GF-D8 (cell line): Measurements from ENCODE around the gene TCEA2.
A peak's percentile ranks its signal among the peaks of the same experiment; 100 is the strongest.

Experiments
- DNase-seq: peaks from one replicate; lab custom pipeline; 2025; lab: John Stamatoyannopoulos, UW

The TCEA2 gene

DNA sequence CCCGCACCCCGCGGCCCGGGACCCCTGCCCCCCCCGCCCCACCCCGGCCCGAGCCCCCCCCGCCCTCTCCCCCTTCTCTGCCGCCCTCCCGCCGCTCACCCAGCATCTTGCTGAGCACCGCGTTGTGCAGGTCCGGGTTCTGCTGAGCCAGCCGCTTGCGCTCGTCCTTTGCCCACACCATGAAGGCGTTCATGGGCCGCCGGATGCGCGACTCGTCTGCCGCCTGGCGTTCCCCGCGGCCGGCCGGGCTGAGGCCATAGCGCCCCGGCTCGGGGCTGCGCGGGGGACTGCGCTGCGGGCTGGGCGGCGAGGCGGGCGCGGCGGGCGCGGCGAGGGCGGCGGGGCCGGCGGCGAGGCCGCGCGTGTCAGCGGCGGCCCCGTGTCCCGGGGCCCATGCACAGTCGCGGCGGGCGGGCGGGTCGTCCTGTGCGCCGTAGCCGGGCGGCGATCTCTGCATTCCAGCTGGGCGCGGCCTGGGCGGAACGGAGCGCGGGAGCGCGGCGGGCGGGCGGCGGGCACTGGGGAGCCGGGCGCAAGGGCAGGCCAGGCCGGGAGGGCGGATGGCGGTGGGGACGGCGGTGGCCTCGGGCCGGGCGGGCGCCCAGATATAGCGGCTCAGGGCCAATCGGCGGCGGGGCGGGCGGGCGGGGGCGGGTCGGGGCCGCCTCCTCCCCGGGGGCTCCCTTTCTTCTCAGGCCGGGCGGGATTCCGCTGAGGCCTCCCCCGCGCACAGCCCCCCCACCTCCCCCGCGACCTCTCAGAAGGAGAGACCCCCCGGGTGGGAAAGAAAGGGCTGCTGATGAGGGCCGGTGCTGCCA, 13.7 kb upstream of the TCEA2 start, which contains the start of gene SOX18:
Gene SOX18, minus strand, starts transcription at position 580 of the 818 bp plus-strand sequence. Its CDS starts 123 bp downstream, at position 457.
- no peak for DNase-seq

DNA sequence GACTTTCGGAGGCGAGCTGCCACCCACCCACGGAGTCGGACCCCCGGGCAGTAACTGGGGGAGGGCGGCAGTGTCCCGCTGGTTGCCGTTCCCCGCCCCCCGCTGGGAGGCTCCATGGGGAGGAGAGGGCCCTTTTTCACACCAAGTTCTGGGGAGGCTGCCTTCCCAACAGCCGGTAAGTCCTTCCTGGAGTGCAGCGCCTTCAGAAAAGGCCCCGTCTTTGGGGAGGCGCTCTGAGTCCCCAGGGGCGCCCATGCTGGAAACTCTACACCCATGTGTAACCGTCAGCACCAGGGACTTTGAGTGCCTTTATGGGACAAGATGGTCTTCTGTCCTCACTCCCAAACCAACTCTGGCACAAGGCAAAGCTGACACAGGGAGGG, 13.1 kb upstream of the TCEA2 start:
- DNase-seq: peak; percentile 30

DNA sequence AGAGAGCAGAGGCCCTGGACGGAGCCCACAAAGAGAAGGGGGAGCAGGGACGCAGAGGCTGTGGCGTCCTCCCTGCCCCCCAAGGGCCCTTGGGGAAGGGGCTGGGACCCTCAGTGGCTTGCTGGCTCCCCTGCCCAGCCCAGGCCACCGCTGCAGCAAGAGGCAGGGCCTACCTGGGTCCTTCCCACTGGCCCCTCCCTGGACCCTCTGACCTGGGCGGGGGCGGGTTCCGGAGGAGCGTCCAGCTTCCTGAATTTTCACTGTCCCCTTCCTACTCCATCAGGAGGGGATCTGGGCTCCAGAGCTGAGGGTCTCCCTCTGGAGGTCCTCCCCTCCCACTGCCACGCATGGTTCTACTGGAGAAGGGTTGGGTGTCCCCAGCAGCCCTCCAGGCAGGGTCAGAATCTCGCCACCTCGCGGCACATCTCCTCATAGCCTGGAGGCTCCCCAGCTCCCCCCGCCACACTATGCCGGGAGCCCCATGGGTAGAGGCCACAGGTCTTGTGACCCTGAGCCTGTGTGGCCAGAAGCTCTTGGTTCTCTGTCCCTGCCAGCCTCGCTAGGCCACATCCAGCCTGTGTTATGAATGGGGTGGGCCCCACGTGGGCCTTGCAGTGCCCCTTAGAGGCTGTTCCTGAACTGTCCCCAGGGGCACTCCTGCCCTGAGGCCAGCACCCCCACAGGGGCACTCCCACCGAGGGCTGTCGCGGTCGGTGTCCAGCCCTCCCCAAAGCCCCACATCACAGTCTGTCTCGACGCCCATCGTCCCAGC, 12.6 kb upstream of the TCEA2 start:
- DNase-seq: peak; percentile 56

DNA sequence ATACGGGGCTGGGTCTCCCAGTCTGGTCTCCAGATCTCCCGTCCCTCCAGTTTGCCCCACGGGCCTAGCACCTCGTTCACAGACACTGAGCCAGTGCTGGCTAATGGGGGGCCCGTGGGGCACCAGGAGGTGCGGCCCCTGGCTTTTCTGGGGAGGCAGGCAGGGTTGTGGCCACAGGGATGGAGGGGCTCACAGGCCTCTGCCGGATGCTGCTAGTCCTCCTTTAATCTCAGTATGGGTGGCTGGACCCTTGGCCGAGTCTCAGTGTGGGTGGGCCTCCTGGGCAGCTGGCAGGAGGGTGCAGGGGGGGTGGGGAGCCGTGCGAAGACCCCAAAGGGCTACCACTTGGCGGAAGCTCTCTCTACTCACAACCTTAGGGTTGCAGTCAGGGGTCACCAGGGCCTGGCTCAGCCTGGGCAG, 12.0 kb upstream of the TCEA2 start:
- DNase-seq: no peak

DNA sequence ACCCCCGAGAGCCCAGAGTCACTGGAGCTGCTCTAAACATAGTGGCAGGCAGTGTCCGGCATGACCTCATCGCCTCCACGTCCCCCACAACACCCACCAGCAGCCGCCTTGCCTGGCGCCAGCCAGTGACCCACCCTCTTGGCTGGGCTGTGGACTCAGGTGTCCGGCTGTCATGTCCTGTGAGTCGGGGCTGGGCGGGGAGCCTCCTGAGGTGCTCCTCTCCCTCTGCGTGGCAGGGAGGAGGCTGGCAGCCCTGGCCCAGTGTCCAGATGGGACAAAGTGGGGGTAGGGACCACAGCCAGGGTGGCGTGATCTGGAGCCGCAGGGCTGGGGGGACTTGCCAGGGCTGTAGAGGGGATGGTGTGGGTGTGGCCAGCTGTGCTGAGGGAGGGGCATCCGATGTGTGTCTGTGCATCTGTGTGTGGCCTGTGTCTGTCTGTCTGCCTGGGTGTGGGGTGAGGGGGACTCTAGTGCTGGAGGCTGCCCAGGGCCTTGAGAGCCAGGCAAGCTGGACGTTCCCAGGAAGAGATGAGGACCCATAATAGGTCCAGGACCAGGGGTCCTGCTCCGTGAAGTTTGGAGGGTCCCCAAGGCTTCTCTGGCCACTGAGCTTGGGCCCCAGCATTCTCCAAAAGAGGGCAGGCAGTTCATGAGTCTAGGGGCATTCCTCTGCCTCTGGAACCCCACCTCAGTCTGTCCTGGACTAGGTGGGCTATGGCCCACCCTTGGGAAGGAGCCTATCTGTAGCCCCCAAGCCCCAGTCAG, 11.3 kb upstream of the TCEA2 start:
- no peak for DNase-seq

DNA sequence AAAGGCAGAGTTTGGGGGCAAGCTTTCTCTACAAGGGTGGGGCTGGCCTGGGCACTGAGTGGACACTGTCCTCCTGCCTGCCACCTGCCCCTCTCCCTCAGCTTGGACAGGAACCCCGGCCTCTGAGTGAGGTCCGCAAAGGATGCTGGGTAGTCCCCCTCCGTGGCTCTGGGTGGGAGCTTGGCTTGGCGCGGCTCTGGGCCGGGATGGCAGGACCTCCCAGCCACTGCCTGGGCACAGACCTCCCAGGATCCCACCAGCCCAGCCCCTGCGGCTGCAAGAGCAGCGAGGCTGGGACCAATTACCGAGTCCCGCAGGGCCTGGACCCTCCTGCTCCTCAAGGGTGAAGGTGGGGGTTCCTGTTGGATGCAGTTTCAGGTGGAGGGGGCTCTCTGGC, 10.7 kb upstream of the TCEA2 start:
- DNase-seq: no peak

DNA sequence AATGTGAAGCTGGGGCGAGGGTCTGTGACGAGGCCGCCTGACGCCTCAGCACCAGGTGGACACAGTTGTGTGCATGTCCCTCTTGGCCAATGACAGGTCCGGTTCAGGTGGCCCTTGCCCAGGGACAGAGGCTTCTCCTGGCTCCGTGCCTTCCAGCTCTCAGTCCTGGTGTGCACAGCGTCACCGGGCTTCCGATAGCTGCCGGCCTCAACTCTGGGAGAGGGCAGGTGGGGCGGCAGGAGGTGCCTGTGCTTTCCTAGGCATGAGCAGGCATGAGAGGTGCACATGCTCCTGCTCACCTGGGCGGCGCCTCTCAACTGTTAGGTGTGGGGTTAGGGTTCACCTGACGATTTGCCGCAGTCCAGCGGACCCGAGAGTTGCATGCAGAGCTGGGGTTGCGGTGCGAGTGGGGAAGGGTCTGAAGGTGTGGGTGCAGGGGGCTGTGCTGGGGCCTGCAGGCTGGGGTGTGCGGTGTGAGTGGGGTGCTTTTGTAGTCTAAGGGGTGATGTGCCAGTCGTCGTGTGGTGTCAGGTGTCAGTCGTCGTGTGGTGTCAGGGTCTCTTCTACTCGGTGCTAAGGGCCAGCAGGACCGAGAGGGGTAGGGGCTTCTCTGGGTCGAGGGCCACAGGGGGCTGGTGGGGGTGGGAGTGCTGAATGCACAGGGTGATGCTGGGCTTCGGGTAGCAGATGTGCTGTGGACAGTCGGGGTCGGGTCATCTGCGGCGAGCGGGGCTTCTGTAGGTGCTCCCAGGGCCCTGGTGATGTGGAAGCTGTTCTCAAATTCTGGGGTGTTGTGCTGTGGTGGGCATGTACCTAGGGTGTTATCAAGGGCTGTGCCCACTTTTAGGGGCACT, 9.8 kb upstream of the TCEA2 start:
- DNase-seq: no peak

DNA sequence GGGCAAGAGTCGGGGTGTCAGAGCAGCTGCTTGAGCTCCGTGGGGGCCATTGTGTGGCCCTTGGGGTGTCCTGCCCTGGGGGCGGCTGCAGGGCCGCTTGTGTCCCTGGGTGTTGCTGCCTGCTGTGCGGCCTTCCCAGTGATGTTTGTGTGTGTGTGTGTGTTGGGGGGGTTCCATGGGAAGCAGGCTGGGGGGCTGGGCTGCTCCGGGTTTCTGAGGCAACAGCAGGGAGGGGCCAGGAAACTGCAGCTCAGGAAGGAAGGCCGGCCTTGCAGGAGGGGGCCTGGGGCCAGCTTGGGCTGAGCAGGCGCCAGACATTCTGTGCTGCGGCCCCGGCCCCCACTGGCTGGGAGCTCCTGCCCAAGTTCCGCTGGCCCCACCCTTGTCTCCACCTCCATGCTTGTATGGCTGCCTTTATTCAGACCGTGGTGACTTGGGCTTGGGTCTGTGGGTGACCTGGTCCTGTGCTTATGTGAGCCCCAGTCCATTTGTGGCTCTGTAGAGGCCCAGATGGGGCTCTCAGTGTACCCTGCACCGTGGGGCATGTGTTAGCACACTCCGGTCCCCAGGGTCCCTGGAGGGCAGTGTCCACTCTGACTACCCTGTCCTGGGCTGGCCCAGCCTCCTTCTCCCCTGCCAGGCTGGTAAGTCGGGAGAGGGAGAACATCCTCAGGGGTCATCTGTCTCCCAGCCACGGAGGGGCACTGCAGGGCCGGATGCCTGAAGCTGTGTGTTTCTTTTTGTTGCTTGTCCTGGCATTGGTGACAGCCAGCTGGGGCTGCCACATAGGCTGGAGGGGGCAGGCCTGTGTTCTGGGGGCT, 8.9 kb upstream of the TCEA2 start:
- peak; percentile 37 for DNase-seq

DNA sequence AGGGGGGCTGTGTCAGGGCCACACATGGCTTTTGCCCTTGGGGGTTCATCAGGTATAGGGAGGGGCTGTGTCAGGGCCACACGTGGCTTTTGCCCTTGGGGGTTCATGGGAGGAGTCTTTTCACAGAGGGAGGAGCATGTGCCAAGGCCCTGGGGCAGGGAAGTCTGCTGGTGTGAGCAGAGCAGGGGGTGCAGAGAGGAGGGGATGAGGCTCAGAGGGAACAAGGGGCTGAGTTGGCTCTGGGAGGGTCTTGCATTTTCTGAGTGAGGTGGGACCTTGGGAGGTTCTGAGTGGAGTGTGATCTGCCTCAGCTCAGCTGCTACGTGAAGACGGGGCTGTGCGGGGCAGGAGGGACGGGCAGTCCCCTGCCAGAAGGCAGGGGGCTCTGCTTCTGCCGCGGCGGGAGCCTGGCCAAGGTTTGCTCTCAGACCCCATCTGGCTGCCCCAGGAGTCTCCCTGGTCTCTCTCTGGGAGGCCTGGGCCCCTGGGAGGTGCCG, 7.6 kb upstream of the TCEA2 start:
- DNase-seq: no peak

DNA sequence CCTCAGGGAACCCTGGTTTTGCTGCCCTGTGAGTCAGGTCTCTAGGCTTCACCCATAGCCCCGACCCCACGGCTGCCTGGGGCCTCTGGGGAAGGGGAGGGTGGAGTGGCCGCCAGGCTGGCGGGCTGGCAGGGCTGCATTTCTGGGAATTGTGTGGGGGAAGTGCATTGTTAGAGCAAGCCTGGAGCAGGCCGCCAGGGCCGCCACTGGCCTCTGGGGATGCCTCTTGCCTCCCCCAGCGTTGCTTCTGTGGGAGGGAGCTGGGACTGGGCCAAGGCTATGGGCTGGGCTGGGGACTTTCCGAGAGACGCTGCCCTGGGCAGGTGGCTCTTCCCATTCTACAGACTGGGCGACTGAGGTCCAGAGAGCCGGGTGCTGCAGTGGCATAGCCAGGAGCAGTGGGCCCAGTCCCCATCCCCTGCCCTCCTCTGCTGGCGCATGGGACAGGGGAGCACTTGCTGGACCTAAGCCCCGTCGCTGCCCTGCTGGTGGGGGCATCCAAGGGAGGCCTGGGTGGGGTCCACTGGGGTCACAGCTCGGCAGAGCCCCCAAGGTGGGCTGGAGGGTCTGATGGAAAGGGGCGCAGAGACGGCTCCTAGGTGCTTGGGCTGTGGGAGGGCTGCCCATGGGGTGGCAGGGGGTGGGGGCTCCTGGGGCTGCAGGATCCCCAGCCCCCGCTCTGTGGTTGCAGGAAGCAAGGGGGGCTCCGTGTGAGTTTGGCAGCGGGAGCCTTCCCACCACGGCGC, 6.9 kb upstream of the TCEA2 start:
- no peak for DNase-seq

DNA sequence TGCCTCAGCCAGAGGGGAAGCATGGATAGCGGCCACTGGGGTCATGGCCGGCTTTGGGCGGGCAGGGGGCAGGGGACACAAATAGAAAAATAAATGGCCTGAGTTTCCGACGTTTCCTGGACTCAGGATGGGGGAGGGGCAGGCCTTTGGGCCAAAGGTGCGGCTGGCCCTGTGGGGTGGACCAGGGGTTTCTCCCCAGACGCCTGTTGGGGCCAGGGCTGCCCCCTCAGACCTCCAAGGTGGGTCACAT, 6.4 kb upstream of the TCEA2 start:
- DNase-seq: no peak

DNA sequence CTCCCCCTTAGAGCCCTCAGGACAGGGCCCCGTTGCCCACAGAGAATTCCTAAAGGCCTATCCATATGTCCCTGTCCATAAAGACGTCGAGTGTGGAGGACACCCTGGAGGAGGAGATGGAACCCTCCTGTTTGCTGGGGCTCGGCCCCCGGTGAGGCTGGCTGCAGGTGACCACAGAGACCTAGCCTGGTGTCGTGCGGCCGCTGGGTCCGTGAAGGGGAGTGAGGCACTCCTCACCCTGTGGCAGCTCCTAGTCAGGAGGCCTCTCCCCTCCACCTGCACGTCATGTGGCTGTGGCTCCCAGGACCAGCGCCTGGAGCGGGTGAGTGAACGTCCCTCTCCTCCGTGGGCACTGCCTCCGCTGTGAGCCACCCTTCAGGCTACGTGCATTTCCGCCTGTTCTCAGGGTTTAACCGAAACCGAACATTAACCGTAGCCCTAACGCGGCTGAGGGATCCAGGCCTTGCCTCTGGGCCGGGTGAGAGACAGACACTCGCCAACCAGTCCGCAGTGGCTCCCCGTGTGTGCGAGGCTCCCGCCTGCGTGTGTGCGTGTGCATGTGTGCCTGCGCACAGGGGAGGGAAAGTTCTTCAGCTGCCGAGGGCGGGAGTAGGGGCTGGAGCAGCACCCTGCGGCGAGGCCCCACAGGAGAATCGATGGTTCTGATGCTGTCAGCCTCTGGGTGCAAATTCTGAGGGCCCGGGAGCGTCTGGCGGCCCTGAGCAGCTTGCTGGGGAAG, 5.9 kb upstream of the TCEA2 start:
- no peak for DNase-seq

DNA sequence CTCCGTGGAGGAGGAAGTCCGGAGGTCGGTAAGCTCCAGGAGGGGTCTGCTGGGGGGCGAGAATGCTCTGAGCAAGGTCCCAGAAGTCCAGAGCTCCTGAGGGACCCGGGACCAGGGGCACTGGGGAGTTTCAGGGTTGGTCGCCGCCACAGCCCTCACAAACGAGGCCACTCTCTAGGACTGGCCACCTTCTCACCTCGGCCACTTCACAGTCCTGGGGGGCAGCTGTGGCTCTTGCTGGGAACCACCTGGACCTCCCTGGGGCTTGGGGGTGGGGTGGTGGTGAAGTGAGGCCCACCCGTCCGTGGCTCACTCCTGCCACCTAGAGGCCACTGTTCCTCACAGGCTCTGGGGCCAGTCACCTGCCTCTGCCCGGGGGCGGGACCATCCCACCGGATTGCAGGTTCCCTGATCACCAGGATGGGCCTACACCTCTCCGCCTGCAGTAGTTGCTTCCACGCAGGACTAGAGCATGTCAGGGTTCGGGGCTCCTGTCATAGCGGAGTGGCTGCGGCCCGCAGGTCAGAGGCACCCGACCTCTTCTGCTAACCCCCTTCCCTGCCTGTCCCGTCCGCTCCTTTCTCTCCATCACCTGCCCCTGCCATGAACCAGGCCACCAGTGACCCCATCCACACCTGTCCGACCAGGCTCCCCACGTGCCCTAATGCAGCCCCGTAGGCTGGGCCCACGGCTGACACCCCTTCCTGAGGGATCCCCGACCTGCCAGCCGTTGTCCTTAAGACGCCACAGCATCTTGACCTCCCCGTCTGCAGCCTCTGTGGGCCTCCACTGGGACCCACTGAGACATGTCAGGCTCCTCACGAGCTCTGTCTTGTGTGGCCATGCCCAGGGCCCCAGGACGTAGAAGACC, 5.1 kb upstream of the TCEA2 start:
- DNase-seq: no peak

DNA sequence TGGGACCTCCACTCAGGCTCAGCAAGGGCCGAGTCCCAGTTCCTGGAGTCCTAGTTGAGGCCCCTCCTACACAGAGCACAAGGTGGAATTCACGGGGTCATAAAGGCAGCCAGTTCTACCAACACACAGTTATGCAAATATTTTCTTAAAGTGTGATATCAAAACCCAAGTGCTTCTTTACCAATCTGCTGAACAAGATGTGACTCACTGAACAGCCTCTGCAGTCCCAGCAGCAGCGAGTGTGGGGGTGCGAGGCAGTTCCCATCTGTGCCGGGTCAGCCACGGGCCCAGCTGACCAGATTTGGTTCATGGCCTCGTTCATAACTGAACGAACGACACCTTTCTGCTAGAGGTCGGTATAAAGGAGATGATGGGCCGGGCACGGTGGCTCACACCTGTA, 4.5 kb upstream of the TCEA2 start:
- no peak for DNase-seq

DNA sequence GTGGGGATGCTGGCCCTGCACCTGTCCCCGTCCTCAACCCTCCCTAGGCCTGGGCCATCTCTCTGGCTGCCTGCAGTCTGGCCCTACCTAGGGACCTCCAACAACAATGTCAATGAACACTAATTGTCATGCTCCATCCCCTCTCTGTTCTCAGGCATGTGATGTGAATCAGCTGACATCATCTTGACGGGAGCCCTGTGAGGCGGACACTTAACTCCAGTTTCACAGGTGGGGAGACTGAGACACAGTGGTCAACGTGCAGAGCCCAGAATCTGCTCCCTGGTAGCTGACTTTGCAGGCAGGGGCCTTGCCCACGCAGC, 762 bp upstream of the TCEA2 start:
- no peak for DNase-seq

DNA sequence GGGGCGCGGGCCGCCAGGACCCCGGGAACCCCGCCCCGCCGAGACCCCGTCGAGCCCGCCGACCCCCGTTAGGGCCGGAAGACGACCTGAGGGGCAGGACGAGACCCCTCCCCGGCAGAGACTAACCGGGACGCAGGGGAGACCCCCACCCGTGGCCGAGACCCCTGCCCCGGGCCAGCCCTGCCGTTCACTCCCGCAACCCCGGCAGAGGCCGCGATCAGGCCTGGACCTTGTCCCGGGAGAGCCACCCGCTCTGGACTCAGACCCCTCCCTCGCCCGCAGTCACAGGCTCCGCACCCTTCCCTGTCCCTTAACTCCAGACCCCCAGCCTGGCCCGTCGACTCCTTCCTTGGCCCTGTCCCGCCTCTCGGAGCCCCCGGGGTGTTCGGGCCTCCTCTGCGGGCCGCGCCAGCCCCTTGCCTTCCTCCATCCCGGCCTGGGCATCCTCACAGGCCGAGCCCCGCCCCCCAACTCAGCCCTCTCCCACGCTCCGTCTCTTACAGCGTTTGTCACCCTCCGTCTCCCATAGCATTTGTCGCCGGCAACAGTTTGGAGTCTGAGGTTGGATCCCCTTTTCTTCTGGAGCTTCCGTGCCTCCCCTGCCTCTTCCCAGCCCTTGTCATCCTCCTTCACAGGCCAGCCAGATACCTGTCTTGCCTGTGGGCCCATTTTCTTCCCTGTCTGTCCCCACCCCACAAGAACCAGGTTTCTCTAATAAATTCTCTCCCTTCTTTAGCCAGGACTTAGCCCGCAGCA, 569 bp downstream of the TCEA2 start:
- no peak for DNase-seq

DNA sequence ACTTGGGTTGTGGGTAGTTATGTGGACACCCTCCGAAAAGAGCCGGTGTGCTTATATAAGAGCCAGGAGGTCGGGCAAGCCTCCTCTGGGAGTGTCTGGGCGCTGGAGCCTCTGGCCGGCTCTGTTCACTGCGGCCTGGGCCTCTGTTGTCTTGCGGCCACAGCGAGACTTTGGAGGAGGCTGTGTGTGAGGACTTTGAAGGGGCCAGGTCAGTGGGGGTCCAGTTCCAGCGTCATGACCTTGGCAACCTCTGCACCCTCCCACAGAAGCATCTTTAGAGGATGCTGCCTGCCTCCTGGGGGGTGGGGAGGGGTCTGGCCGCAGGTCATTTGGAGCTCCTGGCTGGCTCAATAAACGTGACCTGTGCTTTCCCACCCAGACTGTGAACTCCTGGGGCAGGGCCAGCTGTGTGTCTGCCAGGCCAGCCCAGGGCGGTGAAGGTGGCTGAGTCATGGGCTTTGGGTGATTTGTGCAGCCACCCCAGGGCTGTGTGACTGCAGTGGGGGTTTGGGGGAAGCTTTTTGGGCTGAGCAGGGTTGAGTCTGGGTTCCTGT, 1.2 kb downstream of the TCEA2 start:
- no peak for DNase-seq
